ENCODE data around the gene ABLIM1. TPM values are rescaled to one million over a fixed set of nuclear protein-coding genes. Genes with fewer than 3 reads are reported as not detected.

ABLIM1 gene
- polyA plus RNA-seq, 3 donors = 0.33 to 0.91 (median 0.57) TPM

GRCh38 chr10:114685456-114685855 is 27.4 kb upstream of the ABLIM1 start:
- H3K27ac Mint-ChIP-seq = no peak overlapping the region

DNA sequence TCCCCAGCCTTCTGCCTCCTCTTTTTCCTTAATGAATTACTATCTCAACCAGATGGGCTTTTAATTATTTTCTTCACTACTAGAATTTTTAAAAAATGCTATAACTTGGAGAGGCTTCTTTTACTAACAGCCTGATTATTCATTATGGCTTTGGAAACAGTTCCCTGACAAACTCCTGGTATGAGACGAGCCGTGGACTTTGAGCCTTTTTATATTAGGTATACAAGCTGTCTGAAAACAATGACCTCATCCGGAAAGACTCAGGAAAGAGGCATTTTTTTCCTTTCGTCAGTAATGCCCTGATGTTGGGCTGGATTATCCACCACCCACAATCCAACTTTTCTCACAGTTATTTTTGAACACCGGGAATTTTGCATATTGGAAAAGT is 26.7 kb upstream of the ABLIM1 start:
- H3K4me1 ChIP-seq (ENCODE audit: control insufficient read depth in 1 of 2, insufficient read depth in 2 of 2, low read length in 2 of 2) = peaks cover 0 to 6% of the 10 kb centered on the region in 2 donors
- no peaks in the 10 kb centered on the region for H3K36me3 ChIP-seq (replicated peaks in 1 of 2; ENCODE audit: control insufficient read depth in 1 of 2, insufficient read depth in 2 of 2, low read length in 2 of 2)
- intact Hi-C loops (cut with micrococcal nuclease) = no loop called here
- Mint-ChIP-seq H3K4me1 (peaks cover 14% of the 10 kb centered on the region), H3K9me3 (no peaks in the 10 kb centered on the region), H3K36me3 (no peaks in the 10 kb centered on the region), H3K27ac (no peak overlapping the region), H3K4me3 (no peak overlapping the region), H3K27me3 (ENCODE audit: low read depth in 3 of 3) (peaks cover 0 to 2% (median 1%) of the 10 kb centered on the region in 3 donors)
- H3K4me3 ChIP-seq (replicated peaks in 1 of 3; ENCODE audit: low read depth in 2 of 3, low read length in 3 of 3) = no peak overlapping the region
- TF ChIP-seq, protein P1, sequence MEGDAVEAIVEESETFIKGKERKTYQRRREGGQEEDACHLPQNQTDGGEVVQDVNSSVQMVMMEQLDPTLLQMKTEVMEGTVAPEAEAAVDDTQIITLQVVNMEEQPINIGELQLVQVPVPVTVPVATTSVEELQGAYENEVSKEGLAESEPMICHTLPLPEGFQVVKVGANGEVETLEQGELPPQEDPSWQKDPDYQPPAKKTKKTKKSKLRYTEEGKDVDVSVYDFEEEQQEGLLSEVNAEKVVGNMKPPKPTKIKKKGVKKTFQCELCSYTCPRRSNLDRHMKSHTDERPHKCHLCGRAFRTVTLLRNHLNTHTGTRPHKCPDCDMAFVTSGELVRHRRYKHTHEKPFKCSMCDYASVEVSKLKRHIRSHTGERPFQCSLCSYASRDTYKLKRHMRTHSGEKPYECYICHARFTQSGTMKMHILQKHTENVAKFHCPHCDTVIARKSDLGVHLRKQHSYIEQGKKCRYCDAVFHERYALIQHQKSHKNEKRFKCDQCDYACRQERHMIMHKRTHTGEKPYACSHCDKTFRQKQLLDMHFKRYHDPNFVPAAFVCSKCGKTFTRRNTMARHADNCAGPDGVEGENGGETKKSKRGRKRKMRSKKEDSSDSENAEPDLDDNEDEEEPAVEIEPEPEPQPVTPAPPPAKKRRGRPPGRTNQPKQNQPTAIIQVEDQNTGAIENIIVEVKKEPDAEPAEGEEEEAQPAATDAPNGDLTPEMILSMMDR (IDR thresholded peaks at IDR 0.05) = no peak
- H3K27me3 ChIP-seq (ENCODE audit: control insufficient read depth in 2 of 2, insufficient read depth in 2 of 2, low read length in 2 of 2) = no peaks in the 10 kb centered on the region
- no peak for DNase-seq
- no peaks in the 10 kb centered on the region for H4K20me1 ChIP-seq (ENCODE audit: insufficient read depth, low read length)
- no peak overlapping the region for H3K9ac ChIP-seq (ENCODE audit: insufficient read depth, low read length, poor library complexity, severe bottlenecking)
- H3K79me2 ChIP-seq (ENCODE audit: insufficient read depth, low read length) = no peaks in the 10 kb centered on the region
- no peak overlapping the region for H3K27ac ChIP-seq (ENCODE audit: low read depth in 1 of 2, low read length in 2 of 2)
- 67% methylated on average over 2 of the region's 5 CpGs for WGBS (ENCODE audit: insufficient coverage)
- H2AFZ ChIP-seq (ENCODE audit: insufficient read depth, low read depth, low read length, poor library complexity, severe bottlenecking) = no peak overlapping the region
- no peak overlapping the region for H3K4me2 ChIP-seq (replicated peaks; ENCODE audit: extremely low read depth, low read length, poor library complexity, severe bottlenecking)
- no peaks in the 10 kb centered on the region for H3K9me3 ChIP-seq (replicated peaks in 1 of 2; ENCODE audit: control insufficient read depth in 1 of 2, insufficient read depth in 1 of 2, low read length in 2 of 2)

More at GRCh38 chr10:114685456-114685855, 27.4 kb upstream of the ABLIM1 start:
- intact Hi-C loops (cut with micrococcal nuclease) = no loop called here
- Histone ChIP-seq H3K9ac (ENCODE audit: insufficient read depth, low read length, poor library complexity, severe bottlenecking) (no peak overlapping the region), H3K4me3 (replicated peaks in 1 of 3; ENCODE audit: low read depth in 2 of 3, low read length in 3 of 3) (no peak overlapping the region), H3K27ac (ENCODE audit: low read depth in 1 of 2, low read length in 2 of 2) (no peak overlapping the region), H2AFZ (ENCODE audit: insufficient read depth, low read depth, low read length, poor library complexity, severe bottlenecking) (no peak overlapping the region), H4K20me1 (ENCODE audit: insufficient read depth, low read length) (no peaks in the 10 kb centered on the region), H3K4me2 (replicated peaks; ENCODE audit: extremely low read depth, low read length, poor library complexity, severe bottlenecking) (no peak overlapping the region), H3K79me2 (ENCODE audit: insufficient read depth, low read length) (no peaks in the 10 kb centered on the region), H3K4me1 (ENCODE audit: control insufficient read depth in 1 of 2, insufficient read depth in 2 of 2, low read length in 2 of 2) (peaks cover 0 to 6% of the 10 kb centered on the region in 2 donors), H3K9me3 (replicated peaks in 1 of 2; ENCODE audit: control insufficient read depth in 1 of 2, insufficient read depth in 1 of 2, low read length in 2 of 2) (no peaks in the 10 kb centered on the region), H3K27me3 (ENCODE audit: control insufficient read depth in 2 of 2, insufficient read depth in 2 of 2, low read length in 2 of 2) (no peaks in the 10 kb centered on the region), H3K36me3 (replicated peaks in 1 of 2; ENCODE audit: control insufficient read depth in 1 of 2, insufficient read depth in 2 of 2, low read length in 2 of 2) (no peaks in the 10 kb centered on the region)
- Mint-ChIP-seq H3K27me3 (ENCODE audit: low read depth in 3 of 3) (peaks cover 0 to 2% (median 1%) of the 10 kb centered on the region in 3 donors), H3K4me3 (no peak overlapping the region), H3K4me1 (peaks cover 14% of the 10 kb centered on the region), H3K9me3 (peaks cover 0 to 2% (median 0%) of the 10 kb centered on the region in 7 donors), H3K36me3 (no peaks in the 10 kb centered on the region)
- DNase-seq = no peak
- 94% methylated on average over 5 of the region's 5 CpGs for WGBS (ENCODE audit: insufficient coverage)
- TF ChIP-seq, protein P1 (IDR thresholded peaks at IDR 0.05) = no peak

All from CD14-positive monocyte (primary cell).